Measurements from ENCODE around the gene SARNP.
"Not testable (repeated sequence)": the region's sequence is repeated elsewhere in the genome, so short reads cannot be mapped to it uniquely, and the experiment has no call there.

SARNP gene

DNA sequence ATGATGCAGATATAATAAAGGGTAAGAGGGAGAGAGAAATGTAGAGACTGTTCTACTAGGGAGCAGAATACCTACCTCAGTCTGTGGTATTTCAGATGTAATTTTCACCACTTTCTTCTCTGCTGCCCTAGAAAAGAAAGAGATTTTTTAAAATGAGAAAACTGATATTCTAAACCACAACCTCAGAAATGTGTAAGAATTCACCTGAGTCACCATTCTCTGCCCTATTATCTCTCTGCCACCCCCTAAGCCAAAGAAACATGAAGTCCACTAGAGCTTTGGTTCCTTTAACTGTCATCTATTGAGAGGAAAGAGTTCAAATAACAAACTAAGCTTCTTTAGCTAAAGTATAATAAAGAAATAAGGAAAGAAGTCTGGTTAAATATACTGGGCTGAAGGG is 21.6 kb downstream of the SARNP start:
- no peak for DNase-seq

DNA sequence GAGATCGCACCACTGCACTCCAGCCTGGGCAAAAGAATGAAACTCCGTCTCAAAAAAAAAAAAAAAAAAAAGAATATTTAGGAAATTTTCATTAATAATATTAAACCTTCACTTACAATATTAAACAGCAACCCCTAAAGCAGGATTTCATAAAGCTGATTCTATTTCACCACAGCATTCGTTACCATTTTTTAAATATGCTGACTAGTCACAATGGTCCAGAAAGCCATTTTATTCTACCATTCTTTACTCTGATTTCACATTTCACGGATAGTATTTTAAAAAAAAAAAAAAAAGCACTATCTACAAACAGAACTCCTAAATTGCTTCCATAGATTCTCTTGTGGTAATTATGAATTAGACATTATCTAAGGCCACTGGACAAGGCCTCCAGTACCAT is 27.6 kb downstream of the SARNP start:
- no peak for DNase-seq

DNA sequence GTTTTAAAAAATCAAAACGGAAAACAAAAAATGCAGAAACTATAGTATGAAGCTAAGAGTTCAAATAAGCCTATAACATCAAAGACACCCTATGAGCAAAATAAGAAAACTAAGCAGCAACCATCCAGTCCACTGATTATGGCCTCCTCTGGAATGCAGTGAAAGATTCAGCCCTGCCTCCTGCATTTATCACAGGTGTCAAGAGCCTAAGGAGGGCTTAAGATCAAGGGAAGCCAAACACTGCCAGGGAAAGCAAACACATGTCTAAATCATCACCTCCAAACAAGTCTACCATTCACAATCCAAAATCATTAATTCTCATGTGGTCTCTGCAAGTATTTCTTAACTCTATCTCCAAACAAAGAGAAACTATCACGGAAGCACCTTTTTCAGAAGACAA is 28.4 kb downstream of the SARNP start:
- DNase-seq: no peak

DNA sequence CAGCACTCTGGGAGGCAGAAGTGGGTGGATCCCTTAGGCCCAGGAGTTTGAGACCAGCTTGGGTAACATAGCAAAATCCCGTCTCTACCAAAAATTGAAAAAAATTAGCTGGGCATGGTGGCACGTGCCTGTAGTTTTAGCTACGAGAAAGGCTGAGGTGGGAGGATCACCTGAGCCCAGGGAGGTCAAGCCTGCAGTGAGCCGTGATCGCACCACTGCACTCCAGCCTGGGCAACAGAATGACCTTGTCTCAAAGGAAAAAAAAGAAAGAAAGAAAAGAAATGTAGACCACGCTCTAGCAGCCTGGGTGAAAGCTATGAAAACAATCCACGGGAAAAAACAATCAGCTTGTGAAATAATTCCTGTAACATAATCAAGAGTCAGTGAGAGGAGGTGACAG is 29.0 kb downstream of the SARNP start:
- DNase-seq: no peak

DNA sequence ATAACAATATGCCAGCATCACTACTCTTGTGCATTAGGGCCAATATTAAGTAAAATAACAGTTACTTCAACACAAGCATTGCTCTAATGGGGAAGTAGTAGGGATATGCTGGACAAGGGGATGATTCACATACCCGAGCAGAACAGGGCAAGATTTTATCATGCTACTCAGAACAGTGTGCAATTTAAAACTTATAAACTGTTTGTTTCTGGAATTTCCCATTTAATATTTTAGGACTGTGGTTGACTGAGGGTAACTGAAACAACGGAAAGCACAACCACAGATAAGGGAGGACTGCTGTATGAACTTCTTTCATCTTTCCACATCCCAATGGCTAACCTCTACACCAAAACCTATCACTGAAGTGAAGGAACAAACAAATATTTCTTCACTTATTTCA is 36.8 kb downstream of the SARNP start:
- peak in 1 of 2 donors; percentile 10 for DNase-seq

DNA sequence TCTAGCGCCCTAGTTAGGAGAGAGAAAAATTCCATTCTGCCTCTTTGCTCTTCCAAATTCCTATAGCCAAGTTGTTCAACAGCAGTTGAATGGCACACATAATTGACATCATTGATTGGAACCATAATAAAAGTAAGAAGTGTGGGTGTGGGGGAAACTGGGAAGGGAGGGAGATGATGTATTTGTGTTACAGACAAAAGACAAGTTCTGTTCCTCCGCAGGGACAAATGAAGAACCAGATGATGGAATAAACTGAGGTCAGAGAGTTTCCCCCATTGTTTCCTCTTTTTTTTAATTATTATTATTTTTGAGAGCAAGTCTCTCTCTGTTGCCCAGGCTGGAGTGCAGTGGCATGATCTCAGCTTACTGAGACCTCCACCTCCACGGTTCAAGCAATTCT is 39.7 kb downstream of the SARNP start:
- no peak for DNase-seq

DNA sequence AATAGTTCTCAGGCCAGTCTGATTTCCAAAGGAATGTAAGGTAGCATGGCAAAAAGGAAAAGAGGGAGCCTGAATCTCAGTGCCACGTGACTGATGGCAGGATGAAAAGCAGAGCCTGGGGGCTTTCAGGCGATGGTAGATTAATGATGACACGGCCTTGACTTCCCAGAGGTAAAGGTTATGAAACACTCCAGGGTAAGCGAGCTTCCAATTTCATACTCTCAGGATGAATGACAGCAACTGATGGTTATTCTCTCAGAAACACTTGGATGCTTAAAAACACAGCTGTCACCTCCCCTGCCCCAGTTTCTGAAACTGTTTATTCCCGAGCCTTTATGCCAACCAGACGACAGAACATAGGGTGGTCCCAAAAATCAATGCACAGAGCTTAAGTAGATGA is 45.8 kb downstream of the SARNP start:
- no peak for DNase-seq

DNA sequence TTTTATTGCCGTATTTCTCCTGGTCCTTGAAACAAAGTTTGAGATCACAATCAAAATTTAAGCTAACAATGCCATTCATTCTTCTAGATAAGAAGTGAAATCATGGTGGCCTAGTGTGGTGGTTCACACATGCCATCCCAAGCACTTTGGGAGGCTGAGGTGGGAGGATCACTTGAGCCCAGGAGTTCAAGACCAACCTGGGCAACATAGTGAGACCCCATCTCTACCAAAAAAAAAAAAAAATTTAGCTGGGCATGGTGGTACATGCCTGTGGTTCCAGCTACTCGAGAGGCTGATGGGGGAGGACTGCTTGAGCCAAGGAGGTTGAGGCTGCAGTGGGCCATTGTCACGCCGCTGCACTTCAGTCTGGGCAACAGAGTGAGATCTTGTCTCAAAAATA is 50.4 kb downstream of the SARNP start:
- DNase-seq: no peak

DNA sequence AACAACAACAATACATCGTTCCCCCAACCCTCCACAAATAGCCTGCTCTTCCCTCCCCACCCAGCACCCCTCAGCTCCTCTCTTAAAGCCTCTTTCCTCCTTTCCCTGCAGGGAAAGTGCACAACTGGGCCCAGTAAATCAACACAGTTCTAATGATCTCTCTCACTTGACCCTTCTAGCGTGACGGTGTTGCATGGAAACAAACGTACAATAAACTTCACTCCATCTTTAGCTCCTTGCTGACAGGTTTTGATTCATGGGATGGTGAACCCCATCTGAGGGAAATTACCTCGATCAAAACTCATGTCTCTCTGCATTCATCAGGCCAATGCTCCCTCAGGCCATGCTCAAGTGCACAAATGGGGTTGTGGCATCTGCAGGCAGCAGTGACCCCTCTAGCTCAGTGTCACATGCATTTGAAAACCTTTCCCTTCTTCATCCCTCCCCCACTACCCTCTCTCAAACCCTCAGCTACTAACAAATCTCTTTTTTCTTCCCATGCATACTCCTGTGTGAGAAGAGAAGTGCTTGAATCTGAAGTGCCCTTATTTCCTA is 51.7 kb downstream of the SARNP start:
- no peak for DNase-seq

DNA sequence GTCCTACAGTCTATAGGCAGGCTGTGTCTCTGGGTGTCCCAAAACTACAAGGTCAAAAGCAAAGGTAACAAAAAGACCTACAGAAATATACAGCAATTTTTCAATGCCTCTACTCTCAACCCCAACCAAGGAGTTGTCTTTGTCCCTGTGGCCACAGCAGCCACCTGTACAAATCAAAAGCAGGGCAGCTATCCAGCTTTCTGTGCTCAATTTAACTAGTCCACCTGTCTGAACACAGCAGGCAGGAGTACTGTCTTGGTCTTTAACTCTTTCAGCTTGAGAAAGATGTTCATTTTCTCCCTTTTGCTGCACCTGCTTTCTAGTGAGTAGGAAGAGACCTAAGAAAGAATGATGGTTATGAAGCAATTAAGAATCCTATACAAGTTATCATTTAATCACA is 54.9 kb downstream of the SARNP start:
- no peak for DNase-seq

DNA sequence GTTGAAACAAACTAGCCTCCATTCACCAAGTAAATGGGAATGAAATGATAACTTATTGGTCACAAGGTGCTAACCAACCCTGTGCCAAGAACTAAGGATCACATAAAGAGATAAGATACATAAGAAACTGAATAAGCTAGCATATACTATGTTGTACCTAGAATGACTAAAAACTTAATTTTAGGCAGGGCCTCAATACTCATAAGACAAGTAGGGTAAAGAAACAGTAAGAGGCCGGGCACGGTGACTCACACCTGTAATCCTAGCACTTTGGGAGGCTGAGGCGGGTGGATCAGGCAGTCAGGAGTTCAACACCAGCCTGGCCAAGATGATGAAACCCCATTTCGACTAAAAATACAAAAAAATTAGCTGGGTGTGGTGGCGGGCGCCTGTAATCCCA is 56.9 kb downstream of the SARNP start:
- no peak for DNase-seq

DNA sequence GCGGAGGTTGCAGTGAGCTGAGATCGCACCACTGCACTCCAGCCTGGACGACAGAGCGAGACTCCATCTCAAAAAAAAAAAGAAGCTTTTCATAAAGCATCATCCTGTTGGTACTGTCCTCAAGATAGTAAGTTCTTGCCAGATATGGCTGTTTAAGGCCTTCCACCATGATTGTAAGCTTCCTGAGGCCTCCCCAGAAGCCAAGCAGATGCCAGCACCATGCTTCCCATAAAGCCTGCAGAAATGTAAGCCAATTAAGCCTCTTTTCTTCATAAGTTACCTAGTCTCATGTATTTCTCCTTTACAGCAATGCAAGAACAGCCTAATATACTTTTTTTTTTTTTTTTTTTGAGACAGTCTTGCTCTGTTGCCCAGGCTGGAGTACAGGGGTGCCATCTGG is 58.9 kb downstream of the SARNP start:
- DNase-seq: not testable (repeated sequence)

DNA sequence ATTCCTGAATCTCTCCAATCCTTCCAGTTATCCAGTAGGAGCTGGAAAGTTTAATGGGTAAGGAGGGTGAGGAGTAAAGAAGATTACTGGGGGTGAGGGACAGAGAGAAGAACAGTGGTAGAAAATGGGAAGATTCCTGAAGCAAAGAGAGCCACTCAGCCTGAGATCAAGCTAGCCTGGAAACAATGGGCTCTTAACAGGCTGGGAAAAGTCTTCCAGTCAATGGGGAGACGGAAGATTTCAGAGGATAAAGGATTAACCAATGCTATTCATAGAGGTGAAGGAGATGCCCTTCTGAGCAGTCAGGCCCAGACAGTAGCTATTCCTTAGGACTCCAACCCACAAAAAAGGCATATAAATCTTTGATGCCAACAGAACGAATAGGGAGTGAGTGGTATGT is 59.8 kb downstream of the SARNP start:
- DNase-seq: no peak

DNA sequence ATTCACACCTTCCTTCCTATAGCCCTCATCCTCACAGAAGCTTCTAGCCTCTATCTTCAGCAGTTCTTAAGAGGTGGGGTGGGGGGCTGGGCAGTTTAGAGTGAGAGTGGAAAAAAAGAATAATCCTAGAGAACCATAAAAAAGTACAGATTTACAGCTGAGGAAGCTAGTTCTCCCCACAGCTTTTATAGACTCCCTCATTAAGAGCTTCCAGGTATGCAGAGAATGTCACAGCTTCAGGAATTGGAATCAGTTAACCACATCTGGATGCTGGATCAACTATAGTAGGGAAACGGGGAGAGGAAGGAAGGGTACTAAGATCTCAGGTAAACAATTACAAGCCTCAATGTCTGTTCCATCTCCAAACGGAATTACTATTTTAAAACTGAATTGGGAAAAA is 62.3 kb downstream of the SARNP start:
- no peak for DNase-seq

DNA sequence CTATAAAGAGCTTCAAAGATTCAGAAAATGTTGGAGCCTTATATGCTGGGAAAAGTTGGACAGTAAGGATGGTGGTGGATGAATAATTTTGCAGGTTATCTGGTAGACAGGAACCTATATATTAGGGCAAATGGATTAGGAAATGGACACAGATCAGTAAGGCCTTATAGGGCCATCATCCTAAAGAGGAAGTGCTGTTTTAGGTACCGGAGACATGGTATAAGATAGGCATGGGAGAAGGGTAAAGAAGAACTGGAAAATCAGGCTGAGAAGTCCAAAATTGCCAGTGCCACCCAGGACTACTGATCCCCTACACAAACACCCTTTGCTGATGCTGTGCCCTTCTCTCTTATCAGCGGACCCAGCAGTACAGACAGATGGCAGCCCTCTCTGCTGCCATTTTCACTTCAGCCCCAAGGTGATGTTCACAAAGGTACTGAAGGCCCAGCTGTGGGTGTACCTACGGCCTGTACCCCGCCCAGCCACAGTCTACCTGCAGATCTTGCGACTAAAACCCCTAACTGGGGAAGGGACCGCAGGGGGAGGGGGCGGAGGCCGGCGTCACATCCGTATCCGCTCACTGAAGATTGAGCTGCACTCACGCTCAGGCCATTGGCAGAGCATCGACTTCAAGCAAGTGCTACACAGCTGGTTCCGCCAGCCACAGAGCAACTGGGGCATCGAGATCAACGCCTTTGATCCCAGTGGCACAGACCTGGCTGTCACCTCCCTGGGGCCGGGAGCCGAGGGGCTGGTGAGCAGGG is 69.1 kb downstream of the SARNP start:
- no peak for DNase-seq

DNA sequence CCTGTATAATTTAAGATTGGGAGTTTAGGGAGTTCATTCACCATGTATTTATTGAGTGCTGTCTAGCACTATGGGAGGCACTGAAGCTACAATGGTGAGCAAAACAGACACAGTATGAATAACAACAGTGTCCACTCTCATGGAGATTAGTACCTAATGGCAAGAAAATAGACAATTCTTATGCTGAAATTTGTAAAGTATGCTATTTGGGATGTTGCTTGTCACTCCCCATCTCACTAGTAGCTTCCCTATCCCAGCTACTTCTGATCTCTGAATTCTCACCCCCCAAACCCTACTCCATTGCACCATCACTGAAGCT is 70.7 kb downstream of the SARNP start:
- DNase-seq: no peak

DNA sequence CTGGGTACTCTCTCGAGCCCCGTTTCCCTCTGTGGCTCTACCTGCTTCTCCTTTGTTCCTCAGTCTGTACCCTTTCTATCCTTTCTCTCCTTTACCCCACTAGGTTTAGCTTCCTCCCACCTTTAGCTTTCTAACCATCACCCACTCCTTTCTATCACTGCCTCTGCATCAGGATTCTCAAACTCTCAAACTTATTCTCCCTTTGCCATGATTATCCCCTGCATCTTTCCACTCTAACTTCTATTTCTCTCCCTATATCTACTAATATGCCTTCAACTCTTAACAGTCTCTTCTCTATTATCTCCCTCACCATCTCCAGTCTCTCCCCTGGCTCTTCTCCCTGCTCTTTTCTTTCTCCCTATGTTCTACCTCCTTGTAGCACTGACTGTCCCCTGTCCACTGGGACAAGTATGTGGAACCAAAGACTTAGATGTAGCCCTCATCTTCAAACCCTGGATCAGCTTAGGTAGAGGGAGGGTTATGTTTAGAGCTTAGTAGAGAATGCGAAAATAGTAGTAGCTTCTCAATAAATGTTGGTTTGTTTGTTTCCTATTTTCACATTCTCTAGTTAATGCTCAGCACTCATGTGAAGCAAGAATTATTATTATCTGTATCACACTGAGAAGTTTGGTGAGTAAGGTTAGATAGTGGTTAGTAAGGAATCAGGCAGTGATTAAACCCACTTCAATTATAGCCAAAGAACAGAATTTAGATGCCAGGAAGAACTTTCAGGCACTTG is 71.2 kb downstream of the SARNP start:
- no peak for DNase-seq

DNA sequence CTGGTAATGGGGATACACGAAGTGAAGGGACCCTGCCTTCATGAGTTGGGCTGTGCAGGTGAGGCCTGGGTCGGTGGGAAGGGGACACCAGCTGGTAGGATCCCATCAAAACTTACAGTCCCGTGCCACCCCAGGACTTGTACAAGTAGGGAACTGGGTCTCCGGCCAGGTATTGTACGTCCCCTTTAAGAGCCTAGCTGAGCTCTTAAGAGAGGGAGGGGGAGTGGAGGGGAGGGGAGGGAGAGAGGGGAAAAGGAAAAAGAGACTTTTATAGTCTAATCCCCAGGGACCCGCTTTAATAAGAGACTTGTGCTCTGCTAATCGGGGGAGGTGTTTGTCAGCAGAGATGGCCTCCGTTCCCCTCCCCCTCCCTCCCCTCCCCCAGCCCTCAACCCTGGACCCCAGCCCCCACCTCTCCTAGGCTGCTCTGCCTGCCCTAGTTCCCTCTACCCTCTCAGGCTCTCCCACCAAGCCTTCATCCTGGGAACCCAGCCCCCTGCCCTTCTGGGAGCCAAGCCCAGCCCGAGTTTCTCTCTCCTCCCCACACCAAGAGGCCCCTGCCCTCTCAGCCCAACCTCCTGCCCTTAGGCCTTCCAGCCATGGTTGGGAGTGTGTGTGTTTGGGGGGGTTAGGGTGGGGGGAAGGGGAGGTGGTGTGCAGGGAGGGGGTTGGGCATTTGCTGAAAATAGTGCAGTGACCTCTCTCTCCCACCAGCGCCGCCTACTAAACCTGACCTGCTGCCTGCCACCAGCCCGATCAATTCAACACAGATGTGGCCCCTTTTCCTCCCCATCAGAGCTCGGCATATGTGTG is 72.0 kb downstream of the SARNP start:
- DNase-seq: no peak

DNA sequence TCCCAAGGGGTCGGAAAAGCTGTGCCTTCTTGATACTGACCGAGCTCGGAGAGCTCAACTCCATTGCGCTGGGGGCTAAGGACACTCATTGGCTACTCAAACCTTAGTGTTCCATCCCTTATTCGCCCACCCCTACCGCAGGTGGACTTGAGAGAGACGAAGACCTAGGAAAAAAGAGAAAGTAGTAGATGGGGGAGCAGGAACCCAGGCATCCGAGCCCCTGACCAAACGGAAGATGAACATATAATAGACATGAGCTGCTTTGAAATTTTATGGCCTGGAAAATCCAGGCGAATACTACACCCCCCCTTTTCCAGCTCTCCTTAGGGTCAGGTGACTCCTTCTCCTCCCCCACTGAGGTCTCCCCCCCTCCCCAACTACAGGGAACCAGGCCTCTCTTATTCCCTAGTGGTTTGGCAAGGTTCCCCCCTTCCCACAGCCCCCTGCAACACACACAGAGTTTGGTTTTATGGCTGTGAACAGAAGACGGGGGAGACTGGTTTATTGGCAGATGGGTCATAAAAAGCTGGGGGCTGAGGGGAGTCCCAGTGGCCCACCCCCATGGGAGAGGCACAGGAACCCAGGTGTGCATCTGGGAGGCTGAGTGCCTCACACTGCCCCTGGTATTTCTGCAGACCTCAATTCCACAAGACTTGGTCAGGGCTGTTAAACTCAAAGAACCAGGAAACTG is 73.0 kb downstream of the SARNP start:
- no peak for DNase-seq

DNA sequence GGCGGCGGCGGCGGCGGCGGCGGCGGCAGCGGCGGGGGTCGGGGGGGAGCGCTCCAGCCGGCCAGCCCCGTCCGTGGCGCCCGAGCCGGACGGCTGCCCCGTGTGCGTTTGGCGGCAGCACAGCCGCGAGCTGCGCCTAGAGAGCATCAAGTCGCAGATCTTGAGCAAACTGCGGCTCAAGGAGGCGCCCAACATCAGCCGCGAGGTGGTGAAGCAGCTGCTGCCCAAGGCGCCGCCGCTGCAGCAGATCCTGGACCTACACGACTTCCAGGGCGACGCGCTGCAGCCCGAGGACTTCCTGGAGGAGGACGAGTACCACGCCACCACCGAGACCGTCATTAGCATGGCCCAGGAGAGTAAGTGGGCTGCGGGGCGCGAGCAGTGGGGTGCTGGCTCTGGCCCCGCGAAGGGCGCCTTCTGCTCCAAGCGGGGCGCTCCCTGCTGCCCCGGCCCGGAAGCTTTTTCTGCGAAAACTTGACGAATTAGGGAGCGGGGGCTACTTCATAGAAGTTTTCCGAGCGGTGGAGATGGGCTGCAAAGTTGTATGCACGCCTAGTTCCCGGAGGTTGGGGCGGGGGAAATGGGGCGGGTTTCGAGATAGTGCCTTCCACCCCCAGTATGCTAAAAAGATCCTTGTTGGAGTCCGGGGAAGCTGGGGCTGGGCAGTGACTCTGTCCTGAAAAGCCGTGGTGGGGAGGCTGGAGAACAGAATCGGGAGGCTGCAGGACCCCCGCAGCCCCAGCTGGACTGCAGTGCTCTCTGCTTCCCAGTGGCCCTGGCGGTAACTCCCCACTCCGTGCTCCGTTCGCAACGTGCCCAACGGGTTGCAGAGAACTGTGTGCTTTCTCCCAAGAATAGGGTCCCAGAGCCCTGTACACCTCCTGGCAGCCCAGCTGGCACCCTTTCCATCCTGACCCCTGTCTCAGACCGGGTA is 73.9 kb downstream of the SARNP start:
- DNase-seq: peak; percentile 45 to 49

DNA sequence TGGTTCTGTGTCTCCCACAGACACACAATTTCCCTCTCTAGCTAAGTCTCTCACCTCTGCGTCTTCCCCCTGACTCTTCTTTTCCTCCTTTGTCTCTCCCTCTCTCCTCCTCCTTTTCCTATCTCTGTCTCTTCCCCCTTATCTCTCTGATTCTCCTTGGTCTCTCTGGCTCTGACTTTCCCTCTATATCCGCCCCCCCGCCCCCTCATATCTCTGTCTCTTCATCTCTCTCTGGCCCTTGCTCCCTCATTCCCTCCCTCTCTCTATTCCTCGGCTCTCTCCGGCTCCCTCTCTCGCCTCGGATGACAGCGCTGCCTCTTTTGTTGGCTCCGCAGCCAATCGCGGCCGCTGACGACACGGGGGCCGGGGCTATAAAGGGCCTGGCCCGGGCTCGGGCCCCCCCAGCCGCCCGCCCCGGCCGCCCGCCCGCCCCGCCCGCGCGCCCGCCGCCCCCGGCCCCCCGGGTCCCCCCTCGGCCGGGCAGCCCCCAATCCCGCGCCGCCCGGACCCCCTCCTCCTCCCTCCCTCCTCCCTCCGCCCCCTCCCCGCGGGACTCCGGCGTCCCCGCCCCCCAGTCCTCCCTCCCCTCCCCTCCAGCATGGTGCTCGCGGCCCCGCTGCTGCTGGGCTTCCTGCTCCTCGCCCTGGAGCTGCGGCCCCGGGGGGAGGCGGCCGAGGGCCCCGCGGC is 74.7 kb downstream of the SARNP start, which contains the start of gene GDF11:
GDF11 (plus strand) TSS at position 404 of the 687 bp plus-strand sequence; CDS start at position 599, 195 bp downstream.
- DNase-seq: peak; percentile 73 to 80

All from CD4-positive, alpha-beta T cell treated with Interleukin-4 for 1 hour (primary cell).